Osteoblast (primary cell): ENCODE data around the gene SUPT20H. TPM values are rescaled to one million over a fixed set of nuclear protein-coding genes. Genes with fewer than 3 reads are reported as not detected.

ENCODE experiments used
- DNase-seq: peaks from one replicate; pipeline ENCODE4 v3.0.0; 2011; ENCODE audit warnings: low spot score, mixed read lengths; ENCODE audit not compliant: insufficient read length; ENCODE audit errors: missing footprints
- H2AFZ ChIP-seq: 2 replicates; pipeline ENCODE4 v1.6.0; 2011; ENCODE audit warnings: mild to moderate bottlenecking, low read length
- H3K27ac ChIP-seq: 2 replicates; pipeline ENCODE4 v1.5.1; 2011; ENCODE audit warnings: mild to moderate bottlenecking, low read depth, low read length, moderate library complexity
- H3K27me3 ChIP-seq: 2 replicates; pipeline ENCODE4 v1.6.0; 2012; ENCODE audit warnings: mild to moderate bottlenecking, control low read depth, inconsistent platforms, low read length, moderate library complexity; ENCODE audit not compliant: insufficient read depth
- H3K36me3 ChIP-seq: 2 replicates; pipeline ENCODE4 v1.5.1; 2011; ENCODE audit warnings: mild to moderate bottlenecking, low read length, control low read depth, moderate library complexity; ENCODE audit not compliant: insufficient read depth
- H3K4me1 ChIP-seq: 2 replicates; pipeline ENCODE4 v1.5.1; 2011; ENCODE audit warnings: mild to moderate bottlenecking, low read length, control low read depth, moderate library complexity; ENCODE audit not compliant: insufficient read depth
- H3K4me2 ChIP-seq: 2 replicates; pipeline ENCODE4 v1.6.0; 2011; ENCODE audit warnings: mild to moderate bottlenecking, low read length; ENCODE audit not compliant: insufficient read depth
- H3K4me3 ChIP-seq: fragments of 200-600 bp; sonication (generic); 3 replicates; pipeline ENCODE4 v1.5.1; 2012; ENCODE audit warnings: mild to moderate bottlenecking, low read length, inconsistent platforms; ENCODE audit not compliant: insufficient read depth
- H3K79me2 ChIP-seq: 2 replicates; pipeline ENCODE4 v1.6.0; 2012; ENCODE audit warnings: mild to moderate bottlenecking, low read length, control low read depth, inconsistent platforms; ENCODE audit not compliant: insufficient read depth
- H3K9me3 ChIP-seq: 2 replicates; pipeline ENCODE4 v1.5.1; 2011; ENCODE audit warnings: low read depth, low read length, control low read depth
- H4K20me1 ChIP-seq: 2 replicates; pipeline ENCODE4 v1.6.0; 2012; ENCODE audit warnings: mild to moderate bottlenecking, low read length, control low read depth; ENCODE audit not compliant: insufficient read depth
- total RNA-seq: library from RNA; depleted of rRNA; stranded (reverse); fragments of >200 nt; gene quantifications from 2 replicates; pipeline ENCODE4 v1.2.3, GENCODE V29; 2012
- TF ChIP-seq, protein P1 (sequence below): IDR thresholded peaks from 2 replicates; pipeline ENCODE4 v1.5.1; 2011; ENCODE audit warnings: mild to moderate bottlenecking, low read depth, low read length, moderate library complexity; ENCODE audit errors: extremely low read depth

Gene SUPT20H
- total RNA-seq, 1 donor, result 53.6 TPM

- Histone ChIP-seq H3K9me3 (no peaks in the 10 kb centered on the region), H3K79me2 (no peaks in the 10 kb centered on the region), H3K4me1 (peaks cover 17% of the 10 kb centered on the region), H3K4me2 (no peak overlapping the region), H4K20me1 (no peaks in the 10 kb centered on the region), H3K27ac (no peak overlapping the region), H3K4me3 (no peak overlapping the region), H3K36me3 (peaks cover 59% of the 10 kb centered on the region), H3K27me3 (no peaks in the 10 kb centered on the region), H2AFZ (no peak overlapping the region)
- TF ChIP-seq, protein P1, sequence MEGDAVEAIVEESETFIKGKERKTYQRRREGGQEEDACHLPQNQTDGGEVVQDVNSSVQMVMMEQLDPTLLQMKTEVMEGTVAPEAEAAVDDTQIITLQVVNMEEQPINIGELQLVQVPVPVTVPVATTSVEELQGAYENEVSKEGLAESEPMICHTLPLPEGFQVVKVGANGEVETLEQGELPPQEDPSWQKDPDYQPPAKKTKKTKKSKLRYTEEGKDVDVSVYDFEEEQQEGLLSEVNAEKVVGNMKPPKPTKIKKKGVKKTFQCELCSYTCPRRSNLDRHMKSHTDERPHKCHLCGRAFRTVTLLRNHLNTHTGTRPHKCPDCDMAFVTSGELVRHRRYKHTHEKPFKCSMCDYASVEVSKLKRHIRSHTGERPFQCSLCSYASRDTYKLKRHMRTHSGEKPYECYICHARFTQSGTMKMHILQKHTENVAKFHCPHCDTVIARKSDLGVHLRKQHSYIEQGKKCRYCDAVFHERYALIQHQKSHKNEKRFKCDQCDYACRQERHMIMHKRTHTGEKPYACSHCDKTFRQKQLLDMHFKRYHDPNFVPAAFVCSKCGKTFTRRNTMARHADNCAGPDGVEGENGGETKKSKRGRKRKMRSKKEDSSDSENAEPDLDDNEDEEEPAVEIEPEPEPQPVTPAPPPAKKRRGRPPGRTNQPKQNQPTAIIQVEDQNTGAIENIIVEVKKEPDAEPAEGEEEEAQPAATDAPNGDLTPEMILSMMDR, result no peak
- no peak for DNase-seq
These were observed 31.8 kb downstream of the SUPT20H start for GRCh38 chr13:37027639-37028038.

DNA sequence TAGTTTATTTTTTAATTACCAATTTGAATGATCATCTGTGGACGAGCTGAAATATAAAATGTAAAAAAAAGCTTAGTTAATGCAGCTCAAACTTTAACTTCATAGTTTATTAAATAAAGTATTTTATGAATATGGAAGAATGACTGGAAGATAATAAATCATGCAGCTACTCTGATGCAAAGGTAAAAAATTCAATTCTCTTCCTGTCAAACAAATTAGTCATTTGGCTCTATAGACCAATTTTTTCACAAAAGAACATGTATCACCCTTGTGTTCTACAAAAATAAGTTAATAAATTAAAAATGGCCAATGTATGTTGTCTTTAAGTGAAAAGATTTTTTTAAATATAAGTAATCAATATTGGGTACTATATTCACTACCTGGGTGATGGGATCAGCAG lies 32.7 kb downstream of the SUPT20H start:
- no peak overlapping the region for H3K4me3 ChIP-seq
- H3K36me3 ChIP-seq, result peaks cover 60% of the 10 kb centered on the region
- H3K79me2 ChIP-seq, result no peaks in the 10 kb centered on the region
- TF ChIP-seq, protein P1, result no peak
- H3K4me2 ChIP-seq, result no peak overlapping the region
- no peak overlapping the region for H2AFZ ChIP-seq
- no peak for DNase-seq
- H4K20me1 ChIP-seq, result no peaks in the 10 kb centered on the region
- H3K4me1 ChIP-seq, result peaks cover 17% of the 10 kb centered on the region
- no peaks in the 10 kb centered on the region for H3K9me3 ChIP-seq
- H3K27me3 ChIP-seq, result no peaks in the 10 kb centered on the region
- no peak overlapping the region for H3K27ac ChIP-seq

- no peak for DNase-seq
- H3K36me3 ChIP-seq, result peaks cover 74% of the 10 kb centered on the region
These were observed 35.6 kb downstream of the SUPT20H start for GRCh38 chr13:37023871-37024270.

GRCh38 chr13:37014609-37015008 lies 44.9 kb downstream of the SUPT20H start:
- H3K4me3 ChIP-seq, result no peak overlapping the region
- peaks cover 66% of the 10 kb centered on the region for H3K36me3 ChIP-seq
- no peak for DNase-seq
- no peaks in the 10 kb centered on the region for H4K20me1 ChIP-seq
- TF ChIP-seq, protein P1, result no peak
- peaks cover 16% of the 10 kb centered on the region for H3K79me2 ChIP-seq
- H3K27ac ChIP-seq, result peak overlapping the region; percentile 12
- H2AFZ ChIP-seq, result no peak overlapping the region
- H3K4me1 ChIP-seq, result peaks cover 3% of the 10 kb centered on the region
- H3K27me3 ChIP-seq, result no peaks in the 10 kb centered on the region
- H3K9me3 ChIP-seq, result no peaks in the 10 kb centered on the region
- H3K4me2 ChIP-seq, result no peak overlapping the region

More at GRCh38 chr13:37023871-37024270, 35.6 kb downstream of the SUPT20H start:
- TF ChIP-seq, protein P1, result no peak
- Histone ChIP-seq H4K20me1 (no peaks in the 10 kb centered on the region), H2AFZ (no peak overlapping the region), H3K27me3 (no peaks in the 10 kb centered on the region), H3K4me1 (peaks cover 13% of the 10 kb centered on the region), H3K79me2 (no peaks in the 10 kb centered on the region), H3K4me3 (no peak overlapping the region), H3K27ac (peak overlapping the region; percentile 32), H3K4me2 (no peak overlapping the region), H3K9me3 (no peaks in the 10 kb centered on the region)
